RWPE1 (cell line): Measurements from ENCODE around the gene DDHD1.

Experiments
- CTCF ChIA-PET: fragments of 350-600 bp; sonication (Branson Sonifier 250); formaldehyde crosslinking; extraction: SDS; loops from one replicate; lab custom pipeline; 2021; lab: Yijun Ruan, JAX
- POLR2A ChIA-PET: fragments of 400-600 bp; formaldehyde crosslinking; extraction: SDS; loops from one replicate; lab custom pipeline; 2020; ENCODE audit warnings: antibody characterized with exemption; ENCODE audit not compliant: low non-redundant PET; lab: Yijun Ruan, JAX
- DNase-seq: peaks from one replicate; pipeline ENCODE4 v3.0.0; 2012; ENCODE audit warnings: low spot score
- H3K27ac ChIP-seq: fragments of 450-650 bp; 2 replicates; pipeline ENCODE4 v1.5.1; 2017
- CTCF ChIP-seq: fragments of 450-650 bp; conservative IDR thresholded peaks from 2 replicates; pipeline ENCODE4 v1.5.1; 2017; ENCODE audit warnings: low read depth, mild to moderate bottlenecking

The DDHD1 gene

GRCh38 chr14:53064475-53064874 lies 88.6 kb downstream of the DDHD1 start:
- no peak for TF ChIP-seq CTCF
- DNase-seq: no peak
- CTCF ChIA-PET: interaction anchor here (0.6 to 0.7 kb wide), 2 partner anchors 15 to 865 kb away, joined by 3 read pairs; no protein-coding TSS in a partner anchor
- no peak overlapping the region for H3K27ac ChIP-seq
- POLR2A ChIA-PET: no interaction called here

DNA sequence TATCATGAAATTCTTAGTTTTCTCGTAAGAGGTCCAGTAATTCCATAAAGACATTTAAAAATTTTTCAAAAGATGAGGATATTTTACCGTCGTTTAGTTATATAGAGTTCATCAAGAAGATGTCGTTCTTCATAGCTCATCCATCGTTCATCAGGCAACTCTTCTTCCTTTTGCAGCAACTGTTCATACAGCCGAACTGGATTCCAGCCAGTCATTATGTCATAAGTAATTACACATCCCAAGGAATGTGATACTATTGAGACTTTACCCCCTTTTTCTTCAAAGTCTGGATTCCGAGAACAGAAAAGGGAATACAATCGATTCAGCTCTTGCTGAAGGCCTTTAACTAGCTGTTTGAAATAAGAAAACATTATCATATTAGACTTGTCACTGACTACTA lies 90.3 kb downstream of the DDHD1 start:
- H3K27ac ChIP-seq: no peak overlapping the region
- ChIA-PET CTCF (no interaction called here), POLR2A (no interaction called here)
- no peak for DNase-seq
- TF ChIP-seq CTCF: no peak

DNA sequence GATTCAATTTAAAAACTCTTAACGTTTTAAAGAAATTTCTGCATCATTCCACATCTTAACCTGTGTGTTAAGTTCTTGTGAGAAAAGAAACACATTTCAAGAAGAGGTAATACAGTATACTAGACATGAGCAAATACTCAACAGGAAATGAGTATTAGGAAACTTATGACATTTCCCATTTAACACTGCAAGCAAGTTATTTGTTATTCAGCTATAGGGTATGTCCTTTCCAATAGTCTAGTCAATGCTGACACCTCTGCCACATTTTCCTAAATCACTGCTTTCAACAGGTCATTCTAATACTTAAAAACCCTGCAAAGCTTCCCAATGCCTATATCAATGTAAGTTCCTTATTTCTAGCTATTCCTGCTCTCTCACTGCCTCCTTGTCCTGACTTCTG lies 93.1 kb downstream of the DDHD1 start:
- no peak for DNase-seq
- ChIA-PET POLR2A (no interaction called here), CTCF (no interaction called here)
- no peak for TF ChIP-seq CTCF
- no peak overlapping the region for H3K27ac ChIP-seq

DNA sequence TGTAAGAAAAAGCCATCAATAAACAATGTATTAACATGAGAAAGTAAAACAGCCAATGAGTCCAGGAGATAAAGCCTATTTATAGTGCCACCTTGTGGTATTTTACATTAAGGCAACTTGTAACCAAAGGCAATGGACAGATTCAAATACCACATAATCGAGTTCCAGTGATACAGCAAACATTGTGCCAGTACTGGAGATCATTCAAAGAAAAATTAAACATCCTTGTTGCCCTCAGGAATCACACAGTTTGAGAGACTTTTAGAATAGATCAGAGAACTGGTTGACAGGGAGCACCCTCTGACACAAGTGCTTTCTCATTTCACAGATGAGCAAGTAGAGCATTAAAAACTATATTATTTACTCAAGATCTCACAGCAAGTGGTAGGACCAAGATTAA lies 98.1 kb downstream of the DDHD1 start:
- POLR2A ChIA-PET: no interaction called here
- TF ChIP-seq CTCF: peak; percentile 78
- CTCF ChIA-PET: interaction anchor here (0.6 to 1.6 kb wide), 5 partner anchors 10 to 230 kb away, joined by 3 to 4 read pairs (median 3); no protein-coding TSS in a partner anchor
- H3K27ac ChIP-seq: no peak overlapping the region
- peak; percentile 38 for DNase-seq

GRCh38 chr14:53054457-53054856 lies 98.7 kb downstream of the DDHD1 start:
- DNase-seq: no peak
- H3K27ac ChIP-seq: no peak overlapping the region
- TF ChIP-seq CTCF: no peak
- CTCF ChIA-PET: interaction anchor here (0.6 to 1.6 kb wide), 7 partner anchors 54 to 903 kb away, joined by 3 to 4 read pairs (median 3); no protein-coding TSS in a partner anchor
- POLR2A ChIA-PET: no interaction called here

- POLR2A ChIA-PET: no interaction called here
- CTCF ChIA-PET: no interaction called here
- DNase-seq: no peak
- no peak for TF ChIP-seq CTCF
- H3K27ac ChIP-seq: no peak overlapping the region
Observed at GRCh38 chr14:53048631-53049030, 104.5 kb downstream of the DDHD1 start.
